Panc1 (cell line): ENCODE data around the gene SPEM1.

Source experiments
- CTCF ChIP-seq: fragments of 450-650 bp; IDR thresholded peaks from 2 replicates; pipeline ENCODE4 v1.5.1; 2017; ENCODE audit warnings: mild to moderate bottlenecking
- POLR2AphosphoS5 ChIP-seq: IDR thresholded peaks from 2 replicates; pipeline ENCODE4 v1.6.1; 2012; ENCODE audit warnings: mild to moderate bottlenecking, low read depth, low read length, moderate library complexity
- REST ChIP-seq, 2 experiments: IDR thresholded peaks; 2 replicates each; pipeline ENCODE4 v1.6.1; 2011 to 2012; ENCODE audit warnings: low read depth in 2 of 2, control low read depth in 1 of 2, low read length in 1 of 2, mild to moderate bottlenecking in 1 of 2, moderate library complexity in 1 of 2; ENCODE audit not compliant: insufficient read depth in 1 of 2
- SIN3A ChIP-seq: IDR thresholded peaks from 2 replicates; pipeline ENCODE4 v1.6.1; 2012; ENCODE audit warnings: low read depth, mild to moderate bottlenecking, low read length, moderate library complexity, borderline replicate concordance; ENCODE audit not compliant: insufficient read depth
- TCF7L2 ChIP-seq: IDR thresholded peaks from 2 replicates; pipeline ENCODE4 v1.6.1; 2011; ENCODE audit warnings: mild to moderate bottlenecking, low read depth, low read length, inconsistent platforms

GRCh38 chr17:7423679-7424078 is 3.6 kb downstream of the SPEM1 start:
- no peak for TF ChIP-seq CTCF
- TF ChIP-seq TCF7L2: no peak
- TF ChIP-seq POLR2AphosphoS5: no peak
- TF ChIP-seq REST (IDR thresholded peaks at IDR 0.05; ENCODE audit: insufficient read depth in 1 of 2, low read depth in 2 of 2, low read length in 1 of 2): no peak
- no peak for TF ChIP-seq SIN3A
